Activated naive CD4-positive, alpha-beta T cell treated with anti-CD3 and anti-CD28 coated beads for 36 hours (primary cell): Measurements from ENCODE around the gene ZNRF2. TPM values are rescaled to one million over a fixed set of nuclear protein-coding genes. Genes with fewer than 3 reads are reported as not detected.
A peak's percentile ranks its signal among the peaks of the same experiment; 100 is the strongest.

Experiments used
- CTCF ChIA-PET: fragments of 350-600 bp; sonication (Branson Sonifier 250); formaldehyde crosslinking; loops from one replicate; lab custom pipeline; 2021; ENCODE audit warnings: antibody characterized with exemption; lab: Charles Lee
- DNase-seq: peaks from one replicate; pipeline ENCODE4 v3.0.0-alpha.2; 2020
- H3K27ac Mint-ChIP-seq: one replicate; pipeline ENCODE4 v1.8.0; 2021; ENCODE audit warnings: mild to moderate bottlenecking, mixed read lengths
- H3K27me3 Mint-ChIP-seq: one replicate; pipeline ENCODE4 v1.8.0; 2021; ENCODE audit warnings: low read depth, mixed read lengths
- H3K36me3 Mint-ChIP-seq: one replicate; pipeline ENCODE4 v1.8.0; 2021; ENCODE audit warnings: low read depth, mixed read lengths
- H3K4me1 Mint-ChIP-seq: one replicate; pipeline ENCODE4 v1.8.0; 2021; ENCODE audit warnings: low read depth, mixed read lengths
- H3K4me3 Mint-ChIP-seq: one replicate; pipeline ENCODE4 v1.8.0; 2021; ENCODE audit warnings: mild to moderate bottlenecking, moderate library complexity, mixed read lengths
- H3K9me3 Mint-ChIP-seq: one replicate; pipeline ENCODE4 v1.8.0; 2021; ENCODE audit warnings: mixed read lengths
- intact Hi-C: fragments of 100-400 bp; cut with micrococcal nuclease; formaldehyde crosslinking; loops from one replicate; pipeline ENCODE4 v1.15.1; 2023
- total RNA-seq, 2 experiments: library from RNA; stranded (reverse); gene quantifications; one replicate each; pipeline ENCODE4 v1.2.3, GENCODE V29; 2021

The ZNRF2 gene
- total RNA-seq, 2 experiments from 2014 or later = 10.4 to 10.5 TPM

GRCh38 chr7:30266686-30267085 lies 17.7 kb upstream of the ZNRF2 start:
- H3K9me3 Mint-ChIP-seq = no peaks in the 10 kb centered on the region
- DNase-seq = no peak
- peaks cover 2% of the 10 kb centered on the region for H3K27me3 Mint-ChIP-seq
- H3K27ac Mint-ChIP-seq = no peak overlapping the region
- intact Hi-C loops = no loop called here
- no peaks in the 10 kb centered on the region for H3K4me1 Mint-ChIP-seq
- no peak overlapping the region for H3K4me3 Mint-ChIP-seq
- CTCF ChIA-PET = no interaction called here
- no peaks in the 10 kb centered on the region for H3K36me3 Mint-ChIP-seq

- CTCF ChIA-PET = interaction anchor here (0.6 kb wide), 1 partner anchor 165 kb away, joined by 3 read pairs; no protein-coding TSS in a partner anchor
- Mint-ChIP-seq H3K9me3 (no peaks in the 10 kb centered on the region), H3K27ac (no peak overlapping the region), H3K4me1 (no peaks in the 10 kb centered on the region), H3K36me3 (no peaks in the 10 kb centered on the region), H3K4me3 (no peak overlapping the region), H3K27me3 (peaks cover 2% of the 10 kb centered on the region)
- intact Hi-C loops = no loop called here
- DNase-seq = no peak
Observed at GRCh38 chr7:30268586-30268985, 15.8 kb upstream of the ZNRF2 start.

- no peaks in the 10 kb centered on the region for H3K36me3 Mint-ChIP-seq
- DNase-seq = no peak
- intact Hi-C loops = no loop called here
- no peaks in the 10 kb centered on the region for H3K4me1 Mint-ChIP-seq
- CTCF ChIA-PET = interaction anchor here (1.2 kb wide), 1 partner anchor 144 kb away, joined by 3 read pairs; no protein-coding TSS in a partner anchor
- H3K27me3 Mint-ChIP-seq = no peaks in the 10 kb centered on the region
- H3K27ac Mint-ChIP-seq = no peak overlapping the region
- no peaks in the 10 kb centered on the region for H3K9me3 Mint-ChIP-seq
- H3K4me3 Mint-ChIP-seq = no peak overlapping the region
Observed at GRCh38 chr7:30269490-30269889, 14.9 kb upstream of the ZNRF2 start.

GRCh38 chr7:30270921-30271320 lies 13.5 kb upstream of the ZNRF2 start:
- Mint-ChIP-seq H3K9me3 (no peaks in the 10 kb centered on the region), H3K27ac (no peak overlapping the region), H3K4me3 (no peak overlapping the region), H3K4me1 (no peaks in the 10 kb centered on the region), H3K27me3 (no peaks in the 10 kb centered on the region), H3K36me3 (no peaks in the 10 kb centered on the region)
- CTCF ChIA-PET = interaction anchor here (1.3 kb wide), 1 partner anchor 98 kb away, joined by 3 read pairs; no protein-coding TSS in a partner anchor
- intact Hi-C loops = no loop called here
- DNase-seq = no peak

- no peak for DNase-seq
- Mint-ChIP-seq H3K4me1 (no peaks in the 10 kb centered on the region), H3K27me3 (no peaks in the 10 kb centered on the region), H3K27ac (no peak overlapping the region), H3K36me3 (no peaks in the 10 kb centered on the region), H3K9me3 (no peaks in the 10 kb centered on the region), H3K4me3 (no peak overlapping the region)
- CTCF ChIA-PET = interaction anchor here (1.2 to 1.3 kb wide), 2 partner anchors 97 to 291 kb away, joined by 3 read pairs; no protein-coding TSS in a partner anchor
- intact Hi-C loops = no loop called here
Observed at GRCh38 chr7:30272126-30272525, 12.3 kb upstream of the ZNRF2 start.

GRCh38 chr7:30273552-30273951 lies 10.8 kb upstream of the ZNRF2 start:
- H3K27ac Mint-ChIP-seq = no peak overlapping the region
- no peaks in the 10 kb centered on the region for H3K27me3 Mint-ChIP-seq
- no peak overlapping the region for H3K4me3 Mint-ChIP-seq
- intact Hi-C loops = no loop called here
- H3K36me3 Mint-ChIP-seq = no peaks in the 10 kb centered on the region
- CTCF ChIA-PET = interaction anchor here (0.6 to 1.7 kb wide), 6 partner anchors 21 to 292 kb away, joined by 3 to 6 read pairs (median 4); no protein-coding TSS in a partner anchor
- H3K9me3 Mint-ChIP-seq = no peaks in the 10 kb centered on the region
- H3K4me1 Mint-ChIP-seq = no peaks in the 10 kb centered on the region
- DNase-seq = no peak

- Mint-ChIP-seq H3K4me3 (no peak overlapping the region), H3K36me3 (no peaks in the 10 kb centered on the region), H3K9me3 (no peaks in the 10 kb centered on the region), H3K4me1 (peaks cover 4% of the 10 kb centered on the region), H3K27me3 (no peaks in the 10 kb centered on the region), H3K27ac (no peak overlapping the region)
- DNase-seq = no peak
- CTCF ChIA-PET = interaction anchor here (0.6 to 2.3 kb wide), 4 partner anchors 20 to 290 kb away, joined by 5 to 12 read pairs (median 6); no protein-coding TSS in a partner anchor
- intact Hi-C loops = no loop called here
Observed at GRCh38 chr7:30274641-30275040, 9.8 kb upstream of the ZNRF2 start.

- H3K9me3 Mint-ChIP-seq = no peaks in the 10 kb centered on the region
- peak; percentile 75 for DNase-seq
- CTCF ChIA-PET = interaction anchor here (0.6 to 5.2 kb wide), 18 partner anchors 37 to 305 kb away, joined by 3 to 45 read pairs (median 4); partner anchors contain the start of gene NOD1
- no peak overlapping the region for H3K4me3 Mint-ChIP-seq
- H3K27ac Mint-ChIP-seq = no peak overlapping the region
- intact Hi-C loops = loop anchor here (1.0 to 2.0 kb wide), 6 partner anchors 76 to 462 kb away; partner anchors contain the start of gene GGCT
- H3K27me3 Mint-ChIP-seq = no peaks in the 10 kb centered on the region
- no peaks in the 10 kb centered on the region for H3K36me3 Mint-ChIP-seq
- H3K4me1 Mint-ChIP-seq = peaks cover 5% of the 10 kb centered on the region
Observed at GRCh38 chr7:30276203-30276900, 8.0 kb upstream of the ZNRF2 start.

GRCh38 chr7:30278376-30278775 lies 6.0 kb upstream of the ZNRF2 start:
- H3K9me3 Mint-ChIP-seq = no peaks in the 10 kb centered on the region
- CTCF ChIA-PET = interaction anchor here (1.0 to 5.2 kb wide), 4 partner anchors 53 to 286 kb away, joined by 4 to 45 read pairs (median 8); no protein-coding TSS in a partner anchor
- DNase-seq = no peak
- no peaks in the 10 kb centered on the region for H3K27me3 Mint-ChIP-seq
- no peaks in the 10 kb centered on the region for H3K36me3 Mint-ChIP-seq
- no peak overlapping the region for H3K27ac Mint-ChIP-seq
- no peak overlapping the region for H3K4me3 Mint-ChIP-seq
- H3K4me1 Mint-ChIP-seq = peaks cover 7% of the 10 kb centered on the region
- intact Hi-C loops = no loop called here

GRCh38 chr7:30278849-30279652 lies 5.3 kb upstream of the ZNRF2 start:
- Mint-ChIP-seq H3K27ac (no peak overlapping the region), H3K36me3 (no peaks in the 10 kb centered on the region), H3K9me3 (no peaks in the 10 kb centered on the region), H3K27me3 (no peaks in the 10 kb centered on the region), H3K4me1 (peaks cover 11% of the 10 kb centered on the region), H3K4me3 (no peak overlapping the region)
- no peak for DNase-seq
- CTCF ChIA-PET = interaction anchor here (1.0 to 5.2 kb wide), 5 partner anchors 52 to 285 kb away, joined by 4 to 45 read pairs (median 6); no protein-coding TSS in a partner anchor
- intact Hi-C loops = no loop called here

GRCh38 chr7:30279653-30279904 lies 4.8 kb upstream of the ZNRF2 start:
- H3K9me3 Mint-ChIP-seq = no peaks in the 10 kb centered on the region
- intact Hi-C loops = no loop called here
- no peak for DNase-seq
- H3K27ac Mint-ChIP-seq = no peak overlapping the region
- CTCF ChIA-PET = interaction anchor here (1.3 to 5.2 kb wide), 2 partner anchors 74 to 285 kb away, joined by 6 to 45 read pairs; no protein-coding TSS in a partner anchor
- no peaks in the 10 kb centered on the region for H3K36me3 Mint-ChIP-seq
- H3K27me3 Mint-ChIP-seq = no peaks in the 10 kb centered on the region
- H3K4me1 Mint-ChIP-seq = peaks cover 11% of the 10 kb centered on the region
- no peak overlapping the region for H3K4me3 Mint-ChIP-seq

GRCh38 chr7:30280631-30281030 lies 3.8 kb upstream of the ZNRF2 start:
- H3K27ac Mint-ChIP-seq = no peak overlapping the region
- no peak for DNase-seq
- intact Hi-C loops = no loop called here

More at GRCh38 chr7:30280631-30281030, 3.8 kb upstream of the ZNRF2 start:
- CTCF ChIA-PET = no interaction called here
- H3K4me3 Mint-ChIP-seq = no peak overlapping the region
- H3K36me3 Mint-ChIP-seq = no peaks in the 10 kb centered on the region
- no peaks in the 10 kb centered on the region for H3K9me3 Mint-ChIP-seq
- peaks cover 11% of the 10 kb centered on the region for H3K4me1 Mint-ChIP-seq
- H3K27me3 Mint-ChIP-seq = no peaks in the 10 kb centered on the region
